Measurements from ENCODE around the gene ZNF107.
"Not testable (repeated sequence)": the region's sequence is repeated elsewhere in the genome, so short reads cannot be mapped to it uniquely, and the experiment has no call there.

GRCh38 chr7:64697863-64698262, 31.9 kb downstream of the ZNF107 start:
- TF ChIP-seq, protein P1, sequence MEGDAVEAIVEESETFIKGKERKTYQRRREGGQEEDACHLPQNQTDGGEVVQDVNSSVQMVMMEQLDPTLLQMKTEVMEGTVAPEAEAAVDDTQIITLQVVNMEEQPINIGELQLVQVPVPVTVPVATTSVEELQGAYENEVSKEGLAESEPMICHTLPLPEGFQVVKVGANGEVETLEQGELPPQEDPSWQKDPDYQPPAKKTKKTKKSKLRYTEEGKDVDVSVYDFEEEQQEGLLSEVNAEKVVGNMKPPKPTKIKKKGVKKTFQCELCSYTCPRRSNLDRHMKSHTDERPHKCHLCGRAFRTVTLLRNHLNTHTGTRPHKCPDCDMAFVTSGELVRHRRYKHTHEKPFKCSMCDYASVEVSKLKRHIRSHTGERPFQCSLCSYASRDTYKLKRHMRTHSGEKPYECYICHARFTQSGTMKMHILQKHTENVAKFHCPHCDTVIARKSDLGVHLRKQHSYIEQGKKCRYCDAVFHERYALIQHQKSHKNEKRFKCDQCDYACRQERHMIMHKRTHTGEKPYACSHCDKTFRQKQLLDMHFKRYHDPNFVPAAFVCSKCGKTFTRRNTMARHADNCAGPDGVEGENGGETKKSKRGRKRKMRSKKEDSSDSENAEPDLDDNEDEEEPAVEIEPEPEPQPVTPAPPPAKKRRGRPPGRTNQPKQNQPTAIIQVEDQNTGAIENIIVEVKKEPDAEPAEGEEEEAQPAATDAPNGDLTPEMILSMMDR (conservative IDR thresholded peaks at IDR 0.05 in 1 of 2, IDR thresholded peaks at IDR 0.05 in 1 of 2; ENCODE audit: low read depth in 1 of 2, low read length in 2 of 2) = not testable (repeated sequence)
- TF ChIP-seq EZH2 (IDR thresholded peaks at IDR 0.05; ENCODE audit: low read length, missing control alignments) = not testable (repeated sequence)
